SU-DHL-6 (cell line): ENCODE measurements around the gene MTERF2.

Source experiments
- H2AFZ ChIP-seq: fragments of 200-600 bp; sonication (generic); 2 replicates; pipeline ENCODE4 v1.6.1; 2014; ENCODE audit warnings: low read depth, mild to moderate bottlenecking, moderate library complexity, mixed read lengths, antibody characterized with exemption, low read length; ENCODE audit not compliant: severe bottlenecking
- H3F3A ChIP-seq: fragments of 200-600 bp; shearing (Covaris generic); 2 replicates; pipeline ENCODE4 v1.6.0; 2016; ENCODE audit warnings: antibody characterized with exemption, mild to moderate bottlenecking; ENCODE audit not compliant: insufficient read depth
- H3K27ac ChIP-seq: fragments of 200-600 bp; sonication (generic); 2 replicates; pipeline ENCODE4 v1.5.1; 2016; ENCODE audit warnings: low read depth, mild to moderate bottlenecking, low read length, moderate library complexity, mixed read lengths
- H3K27me3 ChIP-seq: fragments of 200-600 bp; sonication (generic), shearing (Covaris generic); 2 replicates; pipeline ENCODE4 v1.6.0; 2014; ENCODE audit warnings: mild to moderate bottlenecking, low read length
- H3K36me3 ChIP-seq: fragments of 200-600 bp; sonication (generic); 2 replicates; pipeline ENCODE4 v1.6.1; 2014; ENCODE audit warnings: mild to moderate bottlenecking, low read length, mixed read lengths
- H3K4me2 ChIP-seq: fragments of 300-600, 200-600 bp; shearing (Covaris generic), sonication (generic); 2 replicates; pipeline ENCODE4 v1.6.0; 2014; ENCODE audit warnings: low read length, low read depth, mild to moderate bottlenecking; ENCODE audit not compliant: poor library complexity, severe bottlenecking
- H3K4me3 ChIP-seq: fragments of 200-600 bp; sonication (generic); 2 replicates; pipeline ENCODE4 v1.5.1; 2014; ENCODE audit warnings: antibody characterized with exemption, low read length, mild to moderate bottlenecking, mixed read lengths; ENCODE audit not compliant: insufficient read depth, poor library complexity, severe bottlenecking
- H3K79me2 ChIP-seq: fragments of 200-600 bp; sonication (generic); 2 replicates; pipeline ENCODE4 v1.6.1; 2014; ENCODE audit warnings: mild to moderate bottlenecking, low read length, moderate library complexity; ENCODE audit not compliant: insufficient read depth
- H3K9ac ChIP-seq: fragments of 200-600 bp; sonication (generic); 2 replicates; pipeline ENCODE4 v1.7.0; 2014; ENCODE audit warnings: mild to moderate bottlenecking, low read length
- H3K9me2 ChIP-seq: fragments of 200-600 bp; sonication (generic); replicated peaks from 2 replicates; pipeline ENCODE4 v1.6.1; 2014; ENCODE audit warnings: low read length; ENCODE audit not compliant: insufficient read depth
- H3K9me3 ChIP-seq: fragments of 200-600 bp; sonication (generic); 2 replicates; pipeline ENCODE4 v1.6.1; 2014; ENCODE audit warnings: low read length, mixed read lengths; ENCODE audit not compliant: insufficient read depth
- H4K20me1 ChIP-seq: fragments of 200-600 bp; sonication (generic); 2 replicates; pipeline ENCODE4 v1.6.1; 2014; ENCODE audit warnings: low read depth, mild to moderate bottlenecking, antibody characterized with exemption, low read length, moderate library complexity, mixed read lengths
- EZH2phosphoT487 ChIP-seq: fragments of 200-600 bp; sonication (generic), shearing (Covaris generic); conservative IDR thresholded peaks from 2 replicates; pipeline ENCODE4 v1.6.1; 2018; ENCODE audit warnings: mild to moderate bottlenecking, antibody characterized with exemption, low read length, moderate library complexity, mixed read lengths
- TF ChIP-seq, protein P1 (sequence below): fragments of 200-600 bp; sonication (generic); IDR thresholded peaks from one replicate; pipeline ENCODE4 v1.5.1; 2017; ENCODE audit warnings: antibody characterized with exemption, mild to moderate bottlenecking, low read length, moderate library complexity; ENCODE audit not compliant: insufficient read depth, poor library complexity, severe bottlenecking

Gene MTERF2

DNA sequence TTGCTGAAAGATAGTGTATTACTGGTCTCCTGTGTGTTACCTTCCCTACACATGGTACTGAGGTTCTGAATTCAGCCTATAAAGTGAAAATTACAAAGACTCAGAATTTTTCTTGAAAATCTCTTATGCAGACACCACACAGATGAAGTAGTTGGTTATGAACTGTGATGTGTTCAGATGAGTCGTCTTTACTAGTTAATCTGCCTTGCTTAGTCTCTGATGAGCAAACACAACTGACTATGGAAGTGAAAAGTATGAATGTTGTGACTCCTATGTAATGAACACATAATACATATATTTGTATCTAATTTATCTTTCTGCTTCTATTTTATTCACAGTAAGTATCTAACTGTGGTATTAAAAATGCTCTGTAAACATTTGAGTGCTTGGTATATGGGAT, 4.7 kb downstream of the MTERF2 start:
- H3K27ac ChIP-seq = no peak overlapping the region
- H3F3A ChIP-seq = no peaks in the 10 kb centered on the region
- no peaks in the 10 kb centered on the region for H3K9me2 ChIP-seq
- H3K9me3 ChIP-seq = no peaks in the 10 kb centered on the region
- H2AFZ ChIP-seq = no peak overlapping the region
- peaks cover 5% of the 10 kb centered on the region; the same call in 1 of the 2 replicates for H3K36me3 ChIP-seq
- TF ChIP-seq EZH2phosphoT487 = no peak
- TF ChIP-seq, protein P1, sequence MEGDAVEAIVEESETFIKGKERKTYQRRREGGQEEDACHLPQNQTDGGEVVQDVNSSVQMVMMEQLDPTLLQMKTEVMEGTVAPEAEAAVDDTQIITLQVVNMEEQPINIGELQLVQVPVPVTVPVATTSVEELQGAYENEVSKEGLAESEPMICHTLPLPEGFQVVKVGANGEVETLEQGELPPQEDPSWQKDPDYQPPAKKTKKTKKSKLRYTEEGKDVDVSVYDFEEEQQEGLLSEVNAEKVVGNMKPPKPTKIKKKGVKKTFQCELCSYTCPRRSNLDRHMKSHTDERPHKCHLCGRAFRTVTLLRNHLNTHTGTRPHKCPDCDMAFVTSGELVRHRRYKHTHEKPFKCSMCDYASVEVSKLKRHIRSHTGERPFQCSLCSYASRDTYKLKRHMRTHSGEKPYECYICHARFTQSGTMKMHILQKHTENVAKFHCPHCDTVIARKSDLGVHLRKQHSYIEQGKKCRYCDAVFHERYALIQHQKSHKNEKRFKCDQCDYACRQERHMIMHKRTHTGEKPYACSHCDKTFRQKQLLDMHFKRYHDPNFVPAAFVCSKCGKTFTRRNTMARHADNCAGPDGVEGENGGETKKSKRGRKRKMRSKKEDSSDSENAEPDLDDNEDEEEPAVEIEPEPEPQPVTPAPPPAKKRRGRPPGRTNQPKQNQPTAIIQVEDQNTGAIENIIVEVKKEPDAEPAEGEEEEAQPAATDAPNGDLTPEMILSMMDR = no peak
- H3K27me3 ChIP-seq = no peaks in the 10 kb centered on the region
- no peaks in the 10 kb centered on the region for H4K20me1 ChIP-seq
- no peak overlapping the region for H3K4me3 ChIP-seq
- no peak overlapping the region for H3K4me2 ChIP-seq
- no peaks in the 10 kb centered on the region for H3K79me2 ChIP-seq
- no peak overlapping the region for H3K9ac ChIP-seq

DNA sequence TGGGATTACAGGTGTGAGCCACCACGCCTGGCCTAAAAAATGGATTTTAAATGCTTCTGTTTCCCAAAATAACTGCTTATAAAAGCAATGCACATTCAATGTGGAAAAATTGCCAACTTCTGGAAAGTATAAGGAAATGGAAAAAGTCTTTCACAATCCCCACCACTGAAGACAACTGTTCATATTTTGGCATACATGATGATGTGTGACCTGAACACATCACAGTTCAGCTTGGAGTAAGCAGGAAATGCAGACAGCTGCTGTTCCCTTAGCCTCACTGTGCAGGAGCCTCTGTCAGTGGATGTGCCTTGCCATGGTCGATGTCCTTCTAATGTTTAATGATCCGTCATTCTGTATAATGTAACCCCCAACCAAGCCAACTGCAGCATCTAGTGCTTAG, 5.2 kb downstream of the MTERF2 start:
- no peak overlapping the region for H3K4me3 ChIP-seq
- no peaks in the 10 kb centered on the region for H4K20me1 ChIP-seq
- H3K9me2 ChIP-seq = no peaks in the 10 kb centered on the region
- H3K9me3 ChIP-seq = no peaks in the 10 kb centered on the region
- no peak overlapping the region for H2AFZ ChIP-seq
- no peak overlapping the region for H3K27ac ChIP-seq
- TF ChIP-seq, protein P1 = no peak
- H3K27me3 ChIP-seq = no peaks in the 10 kb centered on the region
- no peaks in the 10 kb centered on the region for H3F3A ChIP-seq
- peaks cover 5% of the 10 kb centered on the region; the same call in 1 of the 2 replicates for H3K36me3 ChIP-seq
- no peak overlapping the region for H3K4me2 ChIP-seq
- H3K79me2 ChIP-seq = no peaks in the 10 kb centered on the region
- no peak overlapping the region for H3K9ac ChIP-seq

DNA sequence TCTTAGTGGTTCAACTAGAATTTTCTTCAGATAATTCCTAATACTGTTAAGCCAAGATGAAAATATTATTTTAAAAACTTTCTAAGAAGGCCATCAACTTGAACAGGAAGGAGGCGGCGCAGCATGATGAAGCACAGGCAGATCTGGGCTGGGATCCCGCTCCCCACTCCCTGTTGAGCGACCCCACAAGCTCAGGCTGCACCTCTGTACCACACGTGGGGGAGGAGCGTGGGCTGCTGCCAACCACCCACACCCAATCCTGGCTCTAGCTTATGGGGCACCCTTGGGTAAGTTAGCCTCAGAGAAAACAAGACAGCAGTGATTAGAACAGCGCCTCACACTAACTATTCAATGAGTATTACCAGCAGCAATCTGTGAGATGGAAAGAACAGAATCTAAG, 6.0 kb downstream of the MTERF2 start:
- TF ChIP-seq, protein P1 = no peak
- TF ChIP-seq EZH2phosphoT487 = no peak
- no peaks in the 10 kb centered on the region for H3K79me2 ChIP-seq
- H3F3A ChIP-seq = no peaks in the 10 kb centered on the region
- no peaks in the 10 kb centered on the region for H4K20me1 ChIP-seq
- peaks cover 5% of the 10 kb centered on the region; the same call in 1 of the 2 replicates for H3K36me3 ChIP-seq
- no peak overlapping the region for H3K9ac ChIP-seq
- H3K27me3 ChIP-seq = no peaks in the 10 kb centered on the region
- no peak overlapping the region for H3K4me2 ChIP-seq
- H3K9me3 ChIP-seq = no peaks in the 10 kb centered on the region
- H3K27ac ChIP-seq = no peak overlapping the region
- H2AFZ ChIP-seq = no peak overlapping the region
- H3K4me3 ChIP-seq = no peak overlapping the region
- H3K9me2 ChIP-seq = no peaks in the 10 kb centered on the region
